ENCODE results near the gene GSKIP.

DNA sequence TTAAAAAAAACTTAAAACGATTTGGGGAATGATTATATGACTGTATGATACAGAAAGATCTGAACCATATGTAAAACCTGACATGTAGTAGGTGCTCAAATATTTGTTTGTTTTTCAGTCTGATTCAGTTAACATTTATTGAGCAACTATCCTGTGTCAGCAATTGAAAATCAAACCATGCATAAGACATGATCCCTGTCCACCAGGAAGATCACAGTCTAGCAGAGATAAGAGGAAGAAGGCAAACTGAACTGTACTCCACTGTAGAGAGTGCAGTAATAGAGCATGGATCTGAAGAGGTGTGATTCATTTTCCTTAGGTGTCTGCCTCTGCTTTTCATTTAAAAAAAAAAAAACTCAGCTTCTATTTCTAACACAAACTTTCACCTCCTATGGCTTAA lies 20.7 kb downstream of the GSKIP start:
- TF ChIP-seq CTCF (conservative IDR thresholded peaks at IDR 0.05; ENCODE audit: low read depth, low read length) (no peak), EZH2 (IDR thresholded peaks at IDR 0.05; ENCODE audit: low read length, unreplicated experiment) (no peak)
